Measurements from ENCODE around the gene ADAM19. TPM values are rescaled to one million over a fixed set of nuclear protein-coding genes. Genes with fewer than 3 reads are reported as not detected.

ADAM19 gene, protein sequence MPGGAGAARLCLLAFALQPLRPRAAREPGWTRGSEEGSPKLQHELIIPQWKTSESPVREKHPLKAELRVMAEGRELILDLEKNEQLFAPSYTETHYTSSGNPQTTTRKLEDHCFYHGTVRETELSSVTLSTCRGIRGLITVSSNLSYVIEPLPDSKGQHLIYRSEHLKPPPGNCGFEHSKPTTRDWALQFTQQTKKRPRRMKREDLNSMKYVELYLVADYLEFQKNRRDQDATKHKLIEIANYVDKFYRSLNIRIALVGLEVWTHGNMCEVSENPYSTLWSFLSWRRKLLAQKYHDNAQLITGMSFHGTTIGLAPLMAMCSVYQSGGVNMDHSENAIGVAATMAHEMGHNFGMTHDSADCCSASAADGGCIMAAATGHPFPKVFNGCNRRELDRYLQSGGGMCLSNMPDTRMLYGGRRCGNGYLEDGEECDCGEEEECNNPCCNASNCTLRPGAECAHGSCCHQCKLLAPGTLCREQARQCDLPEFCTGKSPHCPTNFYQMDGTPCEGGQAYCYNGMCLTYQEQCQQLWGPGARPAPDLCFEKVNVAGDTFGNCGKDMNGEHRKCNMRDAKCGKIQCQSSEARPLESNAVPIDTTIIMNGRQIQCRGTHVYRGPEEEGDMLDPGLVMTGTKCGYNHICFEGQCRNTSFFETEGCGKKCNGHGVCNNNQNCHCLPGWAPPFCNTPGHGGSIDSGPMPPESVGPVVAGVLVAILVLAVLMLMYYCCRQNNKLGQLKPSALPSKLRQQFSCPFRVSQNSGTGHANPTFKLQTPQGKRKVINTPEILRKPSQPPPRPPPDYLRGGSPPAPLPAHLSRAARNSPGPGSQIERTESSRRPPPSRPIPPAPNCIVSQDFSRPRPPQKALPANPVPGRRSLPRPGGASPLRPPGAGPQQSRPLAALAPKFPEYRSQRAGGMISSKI
- total RNA-seq: 60.0 and 69.5 TPM in 2 replicates

DNA sequence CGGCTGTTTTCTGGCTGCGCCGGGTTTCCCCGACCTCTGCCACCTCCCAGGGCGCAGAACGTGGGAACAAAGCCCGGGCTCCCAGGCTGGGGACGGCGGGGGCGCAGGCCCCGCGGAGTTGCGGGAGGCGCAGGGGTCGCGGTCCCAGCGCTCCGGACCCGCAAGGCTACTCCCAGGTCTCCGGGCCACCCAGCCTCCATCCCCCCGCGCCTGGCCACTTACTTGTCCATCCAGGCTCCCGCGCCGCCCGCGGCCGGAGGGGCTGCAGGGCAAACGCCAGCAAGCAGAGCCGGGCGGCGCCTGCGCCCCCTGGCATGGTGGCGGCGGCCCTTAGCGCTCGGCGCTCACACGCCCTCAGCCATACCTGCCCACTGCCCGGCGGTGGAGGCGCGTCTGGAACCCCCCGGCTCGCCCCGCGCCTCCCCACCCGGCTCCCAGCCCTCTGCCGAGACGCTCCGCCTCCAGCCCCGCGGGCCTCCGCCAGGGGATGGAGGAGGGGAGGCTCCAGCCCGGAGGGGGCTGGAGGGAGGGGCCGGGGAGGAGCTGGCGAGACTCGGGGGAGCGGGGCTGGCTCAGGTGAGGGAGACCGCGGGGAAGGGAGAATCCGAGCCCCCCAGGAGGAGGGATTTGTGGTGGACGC is at the start of gene ADAM19:
Gene ADAM19 (minus strand): TSS at position 395 of the 640 bp plus-strand sequence. CDS start 79 bp downstream, at position 316.

DNA sequence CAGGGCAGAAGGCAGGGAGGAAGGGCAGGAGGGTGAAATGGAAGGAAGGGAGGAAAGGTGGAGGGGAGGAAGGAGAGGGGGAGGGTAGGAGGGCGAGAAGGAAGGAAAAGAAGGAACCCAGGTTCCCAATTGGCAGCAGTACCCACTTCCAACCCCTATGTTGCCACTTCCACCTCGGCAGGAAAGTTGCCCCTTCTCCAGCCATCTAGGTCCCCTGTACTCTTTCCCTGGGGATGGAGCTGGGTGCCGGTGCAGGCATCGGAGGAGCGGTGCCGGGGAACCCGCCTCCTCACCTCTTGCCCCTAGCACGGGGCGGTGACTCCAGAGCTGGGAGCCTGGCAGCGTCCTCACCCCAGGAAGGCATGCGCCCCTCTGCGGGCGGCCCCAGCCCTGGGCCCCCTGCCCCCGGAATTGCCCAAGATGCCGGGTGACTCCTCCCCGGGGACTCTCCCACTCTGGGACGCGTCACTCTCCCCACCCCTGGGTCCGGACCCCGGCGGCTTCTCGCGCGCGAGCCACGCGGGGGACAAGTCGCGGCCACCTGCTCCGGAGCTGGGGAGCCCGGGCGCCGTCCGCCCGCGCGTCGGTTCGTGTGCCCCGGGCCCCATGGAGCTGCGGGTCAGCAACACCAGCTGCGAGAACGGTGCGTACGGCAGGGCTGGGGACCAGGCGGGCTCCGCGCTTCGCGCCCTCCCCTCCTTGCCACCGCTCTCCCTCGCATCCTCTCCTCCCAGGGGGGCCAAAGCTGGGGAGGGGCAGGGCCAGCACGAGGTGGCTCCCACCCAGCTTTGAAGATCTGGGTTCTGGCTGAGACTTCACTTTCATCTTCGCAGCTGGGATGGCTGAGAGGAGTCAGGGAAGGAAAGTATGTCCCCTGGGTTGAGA is 115.6 kb downstream of the ADAM19 start, which contains the start of gene NIPAL4:
Gene NIPAL4 (plus strand): TSS at position 499 of the 885 bp plus-strand sequence. CDS start 108 bp downstream, at position 607.

Other genes starting within 250 kb of the ADAM19 start
- gene NIPAL4, start 115.6 kb downstream of the ADAM19 start, total RNA-seq: under 0.01 TPM in 1 of 2 replicates, not detected in the other
- gene SOX30, start 76.7 kb upstream of the ADAM19 start, total RNA-seq: 0.71 TPM in 1 of 2 replicates, not detected in the other
- gene C5orf52, start 95.8 kb upstream of the ADAM19 start, total RNA-seq: not detected in 2 replicates
- gene THG1L, start 155.6 kb upstream of the ADAM19 start, total RNA-seq: 15.0 and 19.7 TPM in 2 replicates
- 1.7 and 2.1 TPM in 2 replicates for gene LSM11, start 167.9 kb upstream of the ADAM19 start, total RNA-seq

All from myometrial cell (primary cell).